A673 (cell line): ENCODE data around the gene PGF.

Source experiments
- EZH2 ChIP-seq: fragments of 200-600 bp; sonication (generic); IDR thresholded peaks from 2 replicates; pipeline ENCODE4 v1.6.1; 2017; ENCODE audit warnings: borderline replicate concordance, low read depth, mild to moderate bottlenecking, mixed read lengths, antibody characterized with exemption, low read length; ENCODE audit not compliant: poor library complexity, severe bottlenecking
- TF ChIP-seq, protein P1 (sequence below): fragments of 300-800, 200-600 bp; sonication (generic); conservative IDR thresholded peaks from 2 replicates; pipeline ENCODE4 v1.5.1; 2017; ENCODE audit warnings: low read depth, mild to moderate bottlenecking, antibody characterized with exemption, low read length, moderate library complexity, mixed read lengths

- TF ChIP-seq, protein P1, sequence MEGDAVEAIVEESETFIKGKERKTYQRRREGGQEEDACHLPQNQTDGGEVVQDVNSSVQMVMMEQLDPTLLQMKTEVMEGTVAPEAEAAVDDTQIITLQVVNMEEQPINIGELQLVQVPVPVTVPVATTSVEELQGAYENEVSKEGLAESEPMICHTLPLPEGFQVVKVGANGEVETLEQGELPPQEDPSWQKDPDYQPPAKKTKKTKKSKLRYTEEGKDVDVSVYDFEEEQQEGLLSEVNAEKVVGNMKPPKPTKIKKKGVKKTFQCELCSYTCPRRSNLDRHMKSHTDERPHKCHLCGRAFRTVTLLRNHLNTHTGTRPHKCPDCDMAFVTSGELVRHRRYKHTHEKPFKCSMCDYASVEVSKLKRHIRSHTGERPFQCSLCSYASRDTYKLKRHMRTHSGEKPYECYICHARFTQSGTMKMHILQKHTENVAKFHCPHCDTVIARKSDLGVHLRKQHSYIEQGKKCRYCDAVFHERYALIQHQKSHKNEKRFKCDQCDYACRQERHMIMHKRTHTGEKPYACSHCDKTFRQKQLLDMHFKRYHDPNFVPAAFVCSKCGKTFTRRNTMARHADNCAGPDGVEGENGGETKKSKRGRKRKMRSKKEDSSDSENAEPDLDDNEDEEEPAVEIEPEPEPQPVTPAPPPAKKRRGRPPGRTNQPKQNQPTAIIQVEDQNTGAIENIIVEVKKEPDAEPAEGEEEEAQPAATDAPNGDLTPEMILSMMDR = no peak
- TF ChIP-seq EZH2 = no peak
These were observed 6.2 kb downstream of the PGF start for GRCh38 chr14:74949191-74949601.
